Right atrium auricular region (tissue), 2 donors: ENCODE data around the gene RFX6. TPM values are rescaled to one million over a fixed set of nuclear protein-coding genes. Genes with fewer than 3 reads are reported as not detected.
A peak's percentile ranks its signal among the peaks of the same experiment; 100 is the strongest.

Experiments
- DNase-seq: peaks from one replicate; pipeline ENCODE4 v3.0.0-alpha.2; 2019; ENCODE audit warnings: low spot score
- H3K27ac ChIP-seq, 2 donors: fragments of 200-600 bp; sonication (generic); 1 replicate in 1 of 2; 2 replicates in 1 of 2; pipeline ENCODE4 v1.5.1; 2016 to 2019
- H3K27me3 ChIP-seq, 2 donors: fragments of 200-600 bp; sonication (generic); one replicate each; pipeline versions ENCODE4 v1.5.1 to v1.6.0; 2017 to 2019
- H3K36me3 ChIP-seq: fragments of 200-600 bp; sonication (generic); one replicate; pipeline ENCODE4 v1.5.1; 2016
- H3K4me1 ChIP-seq, 2 donors: fragments of 200-600 bp; sonication (generic); one replicate each; pipeline versions ENCODE4 v1.5.1 to v1.6.0; 2017 to 2019
- H3K4me3 ChIP-seq, 2 donors: fragments of 200-600 bp; sonication (generic); 1 replicate in 1 of 2; 2 replicates in 1 of 2; pipeline ENCODE4 v1.5.1; 2017 to 2019; ENCODE audit warnings: mild to moderate bottlenecking in 1 of 2, moderate library complexity in 1 of 2
- H3K9me3 ChIP-seq, 2 donors: fragments of 200-600 bp; sonication (generic); one replicate each; pipeline ENCODE4 v1.5.1; 2019
- total RNA-seq, 2 donors: library from RNA; depleted of rRNA; stranded (reverse); fragments of >200 nt; gene quantifications; one replicate each; pipeline ENCODE4 v1.1.0, GENCODE V29; 2016
- TF ChIP-seq, protein P1 (sequence below), 2 donors: fragments of 200-600 bp; sonication (generic); IDR thresholded peaks; one replicate each; pipeline ENCODE4 v1.5.1; 2019; ENCODE audit warnings: antibody characterized with exemption in 2 of 2

The RFX6 gene
- total RNA-seq, 2 donors from 2014 or later = not detected

DNA sequence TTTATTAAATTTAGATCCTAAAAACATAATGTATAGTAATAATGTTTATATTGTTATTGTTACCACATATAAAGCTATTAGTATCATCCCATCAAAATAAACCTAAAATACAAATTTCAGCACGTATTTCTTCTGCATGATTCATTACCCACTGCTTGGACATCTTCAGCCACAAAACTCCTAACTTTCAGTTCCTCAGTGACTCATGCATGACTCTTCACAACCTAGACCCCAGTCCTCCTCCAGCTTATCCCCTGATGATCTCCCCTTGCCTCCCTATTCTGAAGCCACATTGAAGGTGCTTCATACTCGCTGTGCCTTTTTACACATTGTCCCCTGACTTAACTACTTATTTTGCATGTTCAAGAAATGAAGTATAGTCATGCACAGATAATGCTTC lies 37.0 kb upstream of the RFX6 start:
- H3K9me3 ChIP-seq = no peaks in the 10 kb centered on the region
- H3K27ac ChIP-seq = no peak overlapping the region
- DNase-seq = no peak
- no peaks in the 10 kb centered on the region for H3K4me1 ChIP-seq
- H3K4me3 ChIP-seq = no peak overlapping the region
- H3K36me3 ChIP-seq = no peaks in the 10 kb centered on the region
- TF ChIP-seq, protein P1, sequence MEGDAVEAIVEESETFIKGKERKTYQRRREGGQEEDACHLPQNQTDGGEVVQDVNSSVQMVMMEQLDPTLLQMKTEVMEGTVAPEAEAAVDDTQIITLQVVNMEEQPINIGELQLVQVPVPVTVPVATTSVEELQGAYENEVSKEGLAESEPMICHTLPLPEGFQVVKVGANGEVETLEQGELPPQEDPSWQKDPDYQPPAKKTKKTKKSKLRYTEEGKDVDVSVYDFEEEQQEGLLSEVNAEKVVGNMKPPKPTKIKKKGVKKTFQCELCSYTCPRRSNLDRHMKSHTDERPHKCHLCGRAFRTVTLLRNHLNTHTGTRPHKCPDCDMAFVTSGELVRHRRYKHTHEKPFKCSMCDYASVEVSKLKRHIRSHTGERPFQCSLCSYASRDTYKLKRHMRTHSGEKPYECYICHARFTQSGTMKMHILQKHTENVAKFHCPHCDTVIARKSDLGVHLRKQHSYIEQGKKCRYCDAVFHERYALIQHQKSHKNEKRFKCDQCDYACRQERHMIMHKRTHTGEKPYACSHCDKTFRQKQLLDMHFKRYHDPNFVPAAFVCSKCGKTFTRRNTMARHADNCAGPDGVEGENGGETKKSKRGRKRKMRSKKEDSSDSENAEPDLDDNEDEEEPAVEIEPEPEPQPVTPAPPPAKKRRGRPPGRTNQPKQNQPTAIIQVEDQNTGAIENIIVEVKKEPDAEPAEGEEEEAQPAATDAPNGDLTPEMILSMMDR (IDR thresholded peaks at IDR 0.05) = no peak
- no peaks in the 10 kb centered on the region for H3K27me3 ChIP-seq

DNA sequence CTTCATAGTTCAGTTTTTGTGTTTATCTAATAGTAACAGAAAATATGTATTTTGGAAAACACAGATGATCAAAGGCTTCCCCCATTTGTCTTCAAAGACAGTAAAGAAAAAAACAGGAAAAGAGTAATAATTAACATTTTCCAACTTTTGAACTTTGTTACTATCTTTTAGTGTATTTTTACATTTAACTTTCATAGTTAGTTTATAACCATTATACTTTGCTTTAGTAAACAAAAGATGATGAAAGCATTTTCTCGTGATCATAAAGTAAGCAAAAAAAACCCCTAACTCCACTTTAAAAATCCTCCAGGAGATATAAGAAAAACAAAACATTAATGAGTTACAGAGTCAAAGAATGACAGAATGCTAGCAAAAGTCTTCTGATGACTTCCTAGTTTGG lies 34.6 kb upstream of the RFX6 start:
- DNase-seq = no peak
- TF ChIP-seq, protein P1 (IDR thresholded peaks at IDR 0.05) = no peak
- H3K36me3 ChIP-seq = no peaks in the 10 kb centered on the region
- no peak overlapping the region for H3K4me3 ChIP-seq
- H3K27me3 ChIP-seq = no peaks in the 10 kb centered on the region
- no peaks in the 10 kb centered on the region for H3K4me1 ChIP-seq
- H3K27ac ChIP-seq = no peak overlapping the region
- H3K9me3 ChIP-seq = no peaks in the 10 kb centered on the region

DNA sequence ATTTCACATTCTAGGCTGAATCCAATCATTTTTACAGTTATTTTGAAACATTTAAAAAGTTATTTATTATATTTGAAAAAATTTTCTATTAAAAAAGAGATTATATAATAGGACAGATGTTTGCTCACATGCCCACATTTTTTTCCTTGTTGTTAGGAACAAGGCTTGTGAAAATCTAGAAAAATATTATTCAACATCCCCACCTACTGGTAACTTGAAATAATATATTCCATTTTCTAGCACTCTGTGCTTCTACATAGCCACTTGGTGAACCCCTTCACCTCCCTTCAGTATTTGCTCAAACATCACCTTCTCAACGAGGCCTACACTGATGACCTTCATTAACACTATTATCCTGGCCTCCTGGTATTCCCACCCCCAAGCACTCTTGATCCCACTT lies 29.8 kb upstream of the RFX6 start:
- TF ChIP-seq, protein P1 (IDR thresholded peaks at IDR 0.05) = peak in 1 of 2 donors; percentile 42
- Histone ChIP-seq H3K4me3 (no peak overlapping the region), H3K36me3 (no peaks in the 10 kb centered on the region), H3K9me3 (no peaks in the 10 kb centered on the region), H3K4me1 (no peaks in the 10 kb centered on the region), H3K27ac (no peak overlapping the region), H3K27me3 (no peaks in the 10 kb centered on the region)
- DNase-seq = no peak

DNA sequence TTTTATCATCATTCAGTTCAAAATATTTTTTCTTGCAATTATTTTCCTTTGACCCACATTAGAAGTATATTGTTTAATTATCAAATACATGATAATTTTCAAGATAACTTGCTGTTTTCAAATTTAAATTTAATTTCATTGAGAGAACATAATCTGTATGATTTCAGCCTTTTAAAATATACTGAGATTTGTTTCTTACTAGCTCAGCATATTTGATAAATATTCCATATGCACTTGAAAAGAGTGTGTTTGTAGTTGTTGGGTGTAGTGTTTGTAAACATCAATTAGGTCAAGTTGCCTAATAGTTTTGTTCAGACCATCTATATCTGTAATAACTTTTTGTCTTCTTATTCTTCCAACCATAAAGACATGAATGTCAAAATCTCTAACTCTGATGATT lies 19.0 kb upstream of the RFX6 start:
- DNase-seq = no peak
- no peaks in the 10 kb centered on the region for H3K36me3 ChIP-seq
- no peak overlapping the region for H3K4me3 ChIP-seq
- TF ChIP-seq, protein P1 (IDR thresholded peaks at IDR 0.05) = no peak
- H3K4me1 ChIP-seq = no peaks in the 10 kb centered on the region
- no peak overlapping the region for H3K27ac ChIP-seq
- peaks cover 0 to 41% of the 10 kb centered on the region in 2 donors for H3K9me3 ChIP-seq
- no peaks in the 10 kb centered on the region for H3K27me3 ChIP-seq

DNA sequence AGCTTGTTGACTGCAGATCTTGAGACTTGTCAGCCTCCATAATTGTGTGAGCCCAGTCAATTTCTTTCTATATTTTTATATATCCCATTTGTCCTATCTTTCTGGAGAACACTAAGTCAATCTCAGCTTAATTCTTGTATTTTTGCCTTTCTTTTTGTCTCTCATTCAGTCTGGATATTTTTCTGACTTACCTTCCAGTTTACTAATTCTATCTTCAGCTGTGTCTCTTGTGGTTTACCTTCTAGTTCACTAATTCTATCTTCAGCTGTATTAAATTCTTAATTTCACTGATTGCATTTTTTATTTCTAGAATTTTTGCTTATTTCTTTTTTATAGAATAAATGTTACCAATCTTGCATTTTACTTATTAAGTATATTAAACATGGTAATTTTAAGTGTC lies 17.8 kb upstream of the RFX6 start:
- TF ChIP-seq, protein P1 (IDR thresholded peaks at IDR 0.05) = no peak
- Histone ChIP-seq H3K9me3 (peaks cover 0 to 36% of the 10 kb centered on the region in 2 donors), H3K4me3 (no peak overlapping the region), H3K36me3 (no peaks in the 10 kb centered on the region), H3K27me3 (no peaks in the 10 kb centered on the region), H3K4me1 (no peaks in the 10 kb centered on the region), H3K27ac (no peak overlapping the region)
- no peak for DNase-seq

DNA sequence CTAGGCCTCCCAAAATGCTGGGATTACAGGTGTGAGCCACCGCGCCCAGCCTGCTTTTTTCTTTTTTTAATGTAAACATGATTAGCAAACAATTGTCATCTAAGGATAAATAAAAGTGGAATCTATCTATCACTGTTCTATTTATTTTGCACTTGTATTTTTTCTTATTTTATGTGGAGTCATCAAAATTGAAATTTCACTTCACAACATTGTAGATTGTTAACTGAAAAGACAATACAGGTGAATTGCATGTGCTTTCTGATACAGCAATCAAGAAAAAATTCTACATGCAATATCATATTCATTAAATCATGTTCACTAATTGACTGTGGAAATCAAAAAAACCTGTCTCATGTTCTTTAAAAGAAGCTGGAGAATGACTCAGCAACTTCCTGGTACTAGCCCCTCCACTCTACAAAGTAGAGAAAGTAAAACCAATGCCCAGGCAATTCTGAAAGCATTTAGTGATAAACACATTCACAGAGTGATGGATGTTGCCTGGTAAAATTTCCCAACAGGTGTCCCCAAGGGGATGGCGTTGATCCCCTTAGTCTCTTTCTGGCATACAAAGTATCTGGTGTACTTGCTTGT lies 10.7 kb upstream of the RFX6 start:
- H3K4me3 ChIP-seq = no peak overlapping the region
- no peak for DNase-seq
- H3K27ac ChIP-seq = no peak overlapping the region

More for the DNA sequence above, 10.7 kb upstream of the RFX6 start:
- no peaks in the 10 kb centered on the region for H3K9me3 ChIP-seq
- no peaks in the 10 kb centered on the region for H3K36me3 ChIP-seq
- TF ChIP-seq, protein P1 (IDR thresholded peaks at IDR 0.05) = no peak
- H3K27me3 ChIP-seq = no peaks in the 10 kb centered on the region
- no peaks in the 10 kb centered on the region for H3K4me1 ChIP-seq
